Neural progenitor cell (in vitro differentiated cells): ENCODE data around the gene CREB3L4. TPM values are rescaled to one million over a fixed set of nuclear protein-coding genes. Genes with fewer than 3 reads are reported as not detected.

ENCODE experiments used
- DNase-seq: peaks from one replicate; pipeline ENCODE4 v3.0.0-alpha.2; 2016; ENCODE audit warnings: low spot score
- H2AFZ ChIP-seq: fragments of 200-600 bp; sonication (generic); replicated peaks from 2 replicates; pipeline ENCODE4 v1.6.1; 2016; ENCODE audit warnings: antibody characterized with exemption
- H3F3A ChIP-seq: fragments of 200-600 bp; sonication (generic); 2 replicates; pipeline ENCODE4 v1.6.1; 2016; ENCODE audit warnings: antibody characterized with exemption, low read depth
- H3K27ac ChIP-seq: fragments of 200-600 bp; sonication (generic); 2 replicates; pipeline ENCODE4 v1.5.1; 2016; ENCODE audit warnings: mild to moderate bottlenecking
- H3K27me3 ChIP-seq: fragments of 200-600 bp; sonication (generic); 2 replicates; pipeline ENCODE4 v1.6.1; 2016; ENCODE audit warnings: mild to moderate bottlenecking, moderate library complexity
- H3K36me3 ChIP-seq: fragments of 200-600 bp; sonication (generic); 2 replicates; pipeline ENCODE4 v1.5.1; 2016
- H3K4me1 ChIP-seq: fragments of 200-600 bp; sonication (generic); 2 replicates; pipeline ENCODE4 v1.6.1; 2016; ENCODE audit warnings: mixed run types
- H3K4me2 ChIP-seq: fragments of 200-600 bp; sonication (generic); 2 replicates; pipeline ENCODE4 v1.6.1; 2016
- H3K4me3 ChIP-seq: fragments of 200-600 bp; sonication (generic); 2 replicates; pipeline ENCODE4 v1.5.1; 2016
- H3K79me2 ChIP-seq: fragments of 200-600 bp; sonication (generic); 2 replicates; pipeline ENCODE4 v1.6.1; 2016; ENCODE audit warnings: low read depth
- H3K9ac ChIP-seq: fragments of 200-600 bp; sonication (generic); 2 replicates; pipeline ENCODE4 v1.6.1; 2016
- H3K9me3 ChIP-seq: fragments of 200-600 bp; sonication (generic); 2 replicates; pipeline ENCODE4 v1.5.1; 2016; ENCODE audit warnings: low read depth
- H4K20me1 ChIP-seq: fragments of 200-600 bp; sonication (generic); 2 replicates; pipeline ENCODE4 v1.6.1; 2016; ENCODE audit warnings: low read depth
- H3K27ac Mint-ChIP-seq: 3 replicates; pipeline ENCODE4 v1.8.0; 2021; ENCODE audit warnings: mixed read lengths
- H3K27me3 Mint-ChIP-seq: 2 replicates; pipeline ENCODE4 v1.8.0; 2022; ENCODE audit warnings: low read depth, mild to moderate bottlenecking, inconsistent platforms, moderate library complexity, mixed read lengths; ENCODE audit not compliant: insufficient read depth
- H3K36me3 Mint-ChIP-seq: 3 replicates; pipeline ENCODE4 v1.8.0; 2021; ENCODE audit warnings: mixed read lengths
- H3K4me1 Mint-ChIP-seq: 3 replicates; pipeline ENCODE4 v1.8.0; 2021; ENCODE audit warnings: mixed read lengths
- H3K4me3 Mint-ChIP-seq: 3 replicates; pipeline ENCODE4 v1.8.0; 2021; ENCODE audit warnings: mild to moderate bottlenecking, moderate library complexity, mixed read lengths
- H3K9me3 Mint-ChIP-seq: 3 replicates; pipeline ENCODE4 v1.8.0; 2020; ENCODE audit warnings: mixed read lengths
- EZH2 ChIP-seq: fragments of 200-600 bp; sonication (generic); IDR thresholded peaks from 2 replicates; pipeline ENCODE4 v1.6.1; 2017; ENCODE audit warnings: antibody characterized with exemption, mild to moderate bottlenecking, moderate library complexity
- EZH2phosphoT487 ChIP-seq: fragments of 200-600 bp; sonication (generic); IDR thresholded peaks from 2 replicates; pipeline ENCODE4 v1.6.1; 2017; ENCODE audit warnings: antibody characterized with exemption
- total RNA-seq: library from RNA; depleted of rRNA; stranded (reverse); fragments of >200 nt; gene quantifications from 2 replicates; pipeline ENCODE4 v1.2.3, GENCODE V29; 2015; ENCODE audit warnings: low replicate concordance
- TF ChIP-seq, protein P1 (sequence below): fragments of 200-600 bp; sonication (generic); IDR thresholded peaks from 2 replicates; pipeline ENCODE4 v1.5.1; 2017; ENCODE audit warnings: antibody characterized with exemption, mild to moderate bottlenecking

Gene CREB3L4
- total RNA-seq, 1 donor from 2014 or later = 33.8 TPM

DNA sequence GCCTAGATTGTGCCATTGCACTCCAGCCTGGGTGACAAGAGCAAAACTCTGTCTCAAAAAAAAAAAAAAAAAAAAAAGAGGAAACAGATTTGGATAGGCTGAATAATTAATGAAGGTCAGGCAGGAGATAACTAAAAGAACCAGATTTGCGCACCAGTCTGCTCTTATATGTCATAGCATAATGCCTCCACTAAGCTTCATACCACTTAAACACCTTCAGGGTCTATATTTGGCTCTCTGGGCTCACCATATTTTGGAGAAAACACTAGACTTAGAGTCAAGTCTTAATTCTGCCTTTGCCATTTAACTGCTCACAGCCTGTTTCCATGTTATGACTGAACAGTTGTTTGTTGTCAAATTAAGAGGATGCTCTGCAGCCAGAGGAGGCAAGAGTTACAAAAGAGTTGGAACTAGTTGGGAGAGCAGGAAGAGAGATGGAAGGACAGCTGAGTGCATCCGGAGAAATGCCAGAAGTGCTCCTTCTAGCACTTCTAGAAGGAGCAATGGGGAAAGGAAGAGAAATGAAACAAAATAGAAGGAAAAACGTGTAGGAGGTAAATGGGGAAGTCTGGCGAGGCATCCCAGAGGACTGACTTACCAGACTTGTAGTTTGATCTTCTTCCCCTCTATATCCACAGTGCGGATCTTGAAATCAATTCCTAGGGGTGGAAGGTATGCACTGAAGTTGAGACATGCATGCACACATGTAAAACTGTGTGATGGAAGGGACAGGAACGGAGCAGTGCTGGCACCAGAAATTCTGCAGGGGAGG is 16.6 kb downstream of the CREB3L4 start:
- TF ChIP-seq EZH2phosphoT487 (no peak), EZH2 (no peak)
- TF ChIP-seq, protein P1, sequence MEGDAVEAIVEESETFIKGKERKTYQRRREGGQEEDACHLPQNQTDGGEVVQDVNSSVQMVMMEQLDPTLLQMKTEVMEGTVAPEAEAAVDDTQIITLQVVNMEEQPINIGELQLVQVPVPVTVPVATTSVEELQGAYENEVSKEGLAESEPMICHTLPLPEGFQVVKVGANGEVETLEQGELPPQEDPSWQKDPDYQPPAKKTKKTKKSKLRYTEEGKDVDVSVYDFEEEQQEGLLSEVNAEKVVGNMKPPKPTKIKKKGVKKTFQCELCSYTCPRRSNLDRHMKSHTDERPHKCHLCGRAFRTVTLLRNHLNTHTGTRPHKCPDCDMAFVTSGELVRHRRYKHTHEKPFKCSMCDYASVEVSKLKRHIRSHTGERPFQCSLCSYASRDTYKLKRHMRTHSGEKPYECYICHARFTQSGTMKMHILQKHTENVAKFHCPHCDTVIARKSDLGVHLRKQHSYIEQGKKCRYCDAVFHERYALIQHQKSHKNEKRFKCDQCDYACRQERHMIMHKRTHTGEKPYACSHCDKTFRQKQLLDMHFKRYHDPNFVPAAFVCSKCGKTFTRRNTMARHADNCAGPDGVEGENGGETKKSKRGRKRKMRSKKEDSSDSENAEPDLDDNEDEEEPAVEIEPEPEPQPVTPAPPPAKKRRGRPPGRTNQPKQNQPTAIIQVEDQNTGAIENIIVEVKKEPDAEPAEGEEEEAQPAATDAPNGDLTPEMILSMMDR = no peak
- Mint-ChIP-seq H3K4me1 (peaks cover 15% of the 10 kb centered on the region), H3K36me3 (peaks cover 9% of the 10 kb centered on the region), H3K4me3 (peak overlapping the region; percentile 95), H3K27ac (no peak overlapping the region), H3K9me3 (no peaks in the 10 kb centered on the region), H3K27me3 (peaks cover 4% of the 10 kb centered on the region)
- peaks cover 21% of the 10 kb centered on the region for H3F3A ChIP-seq
- no peak overlapping the region for H3K27ac ChIP-seq
- H2AFZ ChIP-seq = no peak overlapping the region
- H3K36me3 ChIP-seq = no peaks in the 10 kb centered on the region
- no peaks in the 10 kb centered on the region for H3K9me3 ChIP-seq
- H4K20me1 ChIP-seq = no peaks in the 10 kb centered on the region
- H3K4me3 ChIP-seq = peak overlapping the region; percentile 73
- peak overlapping the region; percentile 93 for H3K4me2 ChIP-seq
- H3K9ac ChIP-seq = no peak overlapping the region
- no peak for DNase-seq
- H3K27me3 ChIP-seq = no peaks in the 10 kb centered on the region
- H3K79me2 ChIP-seq = peaks cover 9% of the 10 kb centered on the region
- peaks cover 10% of the 10 kb centered on the region for H3K4me1 ChIP-seq

DNA sequence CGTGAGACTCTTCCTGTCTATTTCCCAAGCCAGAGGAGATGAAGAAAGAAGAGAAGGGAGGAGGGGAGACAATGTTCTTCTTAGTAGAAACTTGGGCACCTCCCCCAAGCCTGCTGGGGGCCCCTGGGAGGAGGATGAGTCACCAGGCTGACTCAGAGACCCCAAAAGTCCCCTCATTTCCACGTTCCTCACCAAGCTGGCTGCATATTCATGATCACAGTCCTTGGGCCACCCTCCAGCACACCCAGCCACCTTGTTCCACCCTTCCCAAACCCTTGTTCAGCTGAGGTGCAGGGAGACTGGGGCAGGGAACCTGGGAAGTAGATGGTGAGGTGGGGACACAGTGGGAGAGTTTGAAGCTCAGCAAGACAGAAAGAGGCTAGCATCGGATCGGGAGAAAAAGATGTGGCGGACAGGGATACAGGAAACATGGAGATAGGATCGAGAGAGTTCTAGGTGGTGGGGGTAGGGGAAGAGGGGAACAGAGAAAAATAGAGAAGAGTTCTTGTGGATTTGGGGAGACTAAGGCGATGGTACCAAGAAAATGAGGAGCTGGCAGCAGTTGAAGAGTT is 17.7 kb downstream of the CREB3L4 start:
- TF ChIP-seq EZH2phosphoT487 = no peak
- peak overlapping the region; percentile 43 for H3K27ac Mint-ChIP-seq
- no peaks in the 10 kb centered on the region for H3K9me3 Mint-ChIP-seq
- no peak overlapping the region for H3K27ac ChIP-seq
- peak overlapping the region; percentile 95 for H3K4me3 Mint-ChIP-seq
- peak overlapping the region; percentile 93 for H3K4me2 ChIP-seq
- H3K9ac ChIP-seq = peak overlapping the region; percentile 10
- peaks cover 16% of the 10 kb centered on the region for H3K4me1 Mint-ChIP-seq
- H3K79me2 ChIP-seq = peaks cover 9% of the 10 kb centered on the region
- no peaks in the 10 kb centered on the region for H4K20me1 ChIP-seq
- H3K36me3 ChIP-seq = no peaks in the 10 kb centered on the region
- no peak for DNase-seq
- no peaks in the 10 kb centered on the region for H3K9me3 ChIP-seq
- H3K36me3 Mint-ChIP-seq = peaks cover 9% of the 10 kb centered on the region
- no peaks in the 10 kb centered on the region for H3K27me3 ChIP-seq
- H3F3A ChIP-seq = peaks cover 20% of the 10 kb centered on the region
- peak overlapping the region; percentile 73 for H3K4me3 ChIP-seq
- peak overlapping the region; percentile 85 for H2AFZ ChIP-seq
- H3K27me3 Mint-ChIP-seq = peaks cover 4% of the 10 kb centered on the region
- peaks cover 10% of the 10 kb centered on the region for H3K4me1 ChIP-seq

DNA sequence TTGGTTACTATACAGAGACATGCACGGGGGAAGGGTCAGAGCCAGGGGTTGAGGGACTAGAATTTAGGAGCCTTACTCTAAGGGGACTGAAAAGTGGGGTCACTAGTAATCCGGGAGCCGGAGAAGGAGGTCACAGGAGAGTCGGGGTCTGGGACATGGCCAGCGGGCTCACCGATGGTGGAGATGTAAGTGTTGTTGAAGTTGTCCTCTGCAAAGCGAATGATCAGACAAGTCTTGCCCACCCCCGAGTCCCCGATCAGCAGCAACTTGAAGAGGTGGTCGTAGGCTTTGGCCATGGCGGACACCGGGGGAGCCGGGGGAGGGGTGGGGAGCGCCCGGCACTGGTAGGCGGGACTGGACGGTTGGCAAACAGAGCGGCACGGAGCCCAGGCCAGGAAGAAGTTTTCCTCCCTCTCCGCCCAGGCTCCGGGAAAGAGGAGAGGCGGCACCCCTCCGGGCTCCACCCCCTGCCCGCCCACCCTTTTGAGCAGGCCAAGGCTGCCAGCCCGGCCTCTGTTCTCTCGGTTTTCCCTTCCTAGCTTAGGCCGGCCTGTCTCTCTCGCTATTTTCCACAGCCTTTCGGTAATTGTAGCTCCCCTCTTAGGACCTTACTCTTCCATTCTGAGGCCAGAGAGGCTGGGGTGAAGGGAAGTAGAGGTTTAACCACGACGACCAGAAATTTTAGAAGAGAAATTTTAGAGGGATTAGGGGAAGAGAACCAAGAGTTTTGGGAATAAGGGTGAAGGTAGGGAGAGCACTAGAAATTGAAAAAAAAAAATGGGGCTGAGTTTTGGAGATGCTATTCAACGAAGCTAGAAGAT is 18.4 kb downstream of the CREB3L4 start, which contains the start of gene RAB13:
TSS of gene RAB13 (minus strand) at position 399 of the 821 bp plus-strand sequence. CDS start at position 296, 103 bp downstream.
- Mint-ChIP-seq H3K27me3 (peaks cover 7% of the 10 kb centered on the region), H3K4me3 (peak within 1 kb of the TSS; percentile 95), H3K9me3 (no peaks in the 10 kb centered on the region), H3K36me3 (peaks cover 13% of the 10 kb centered on the region), H3K27ac (peak within 1 kb of the TSS; percentile 94), H3K4me1 (peaks cover 21% of the 10 kb centered on the region)
- peaks cover 14% of the 10 kb centered on the region for H3K79me2 ChIP-seq
- no peaks in the 10 kb centered on the region for H3K27me3 ChIP-seq
- H3K36me3 ChIP-seq = no peaks in the 10 kb centered on the region
- peaks cover 21% of the 10 kb centered on the region for H3F3A ChIP-seq
- peaks cover 3% of the 10 kb centered on the region for H4K20me1 ChIP-seq
- H3K4me2 ChIP-seq = peak within 1 kb of the TSS; percentile 93
- H2AFZ ChIP-seq = peak within 1 kb of the TSS; percentile 85
- peak within 1 kb of the TSS; percentile 10 for H3K9ac ChIP-seq
- no peak within 1 kb of the TSS for H3K27ac ChIP-seq
- H3K9me3 ChIP-seq = no peaks in the 10 kb centered on the region
- peak; percentile 92 for DNase-seq
- no peak for TF ChIP-seq EZH2phosphoT487
- TF ChIP-seq EZH2 = no peak
- TF ChIP-seq, protein P1 = no peak
- peak within 1 kb of the TSS; percentile 73 for H3K4me3 ChIP-seq
- peaks cover 10% of the 10 kb centered on the region for H3K4me1 ChIP-seq
